Measurements from ENCODE around the gene DBP.

- no peak for TF ChIP-seq POLR2A (IDR thresholded peaks at IDR 0.05)
- TF ChIP-seq EP300 (IDR thresholded peaks at IDR 0.05): no peak
These were observed 33.7 kb downstream of the DBP start for GRCh38 chr19:48603449-48603848.

Data from ovary (tissue), 1 donor.